ENCODE data around the gene PDIA4. TPM values are rescaled to one million over a fixed set of nuclear protein-coding genes. Genes with fewer than 3 reads are reported as not detected.

The PDIA4 gene
- total RNA-seq, 4 donors from 2014 or later = 57.1 to 100 (median 61.6) TPM

DNA sequence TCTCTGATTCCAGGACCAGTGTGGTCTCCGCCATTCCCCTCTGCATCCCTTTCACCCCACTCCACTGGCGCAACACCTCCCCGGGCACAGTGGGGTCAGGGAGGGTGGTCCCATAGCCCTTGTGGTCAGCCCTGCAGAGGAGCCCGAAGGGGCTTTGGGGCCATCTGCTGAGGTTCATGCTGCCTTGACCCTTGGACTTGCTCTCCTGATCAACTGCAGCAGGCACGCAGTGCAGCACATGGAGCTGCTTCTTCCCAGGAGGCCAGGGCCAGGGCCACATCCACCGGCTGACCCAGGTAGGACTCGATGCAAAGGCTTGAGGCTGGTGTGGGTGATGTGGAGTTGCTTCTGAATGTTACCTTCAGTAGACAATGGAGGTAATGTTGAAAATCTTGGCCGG, 35.1 kb downstream of the PDIA4 start:
- no peak for DNase-seq
- H3K36me3 ChIP-seq = no peaks in the 10 kb centered on the region
- no peaks in the 10 kb centered on the region for H3K27me3 ChIP-seq
- no peak overlapping the region for H3K27ac ChIP-seq
- no peaks in the 10 kb centered on the region for H3K9me3 ChIP-seq
- no peak overlapping the region for H3K4me3 ChIP-seq
- no peak for TF ChIP-seq POLR2A (IDR thresholded peaks at IDR 0.05)
- TF ChIP-seq CTCF (IDR thresholded peaks at IDR 0.05) = no peak
- H3K4me1 ChIP-seq = peaks cover 0 to 5% (median 0%) of the 10 kb centered on the region in 4 donors

DNA sequence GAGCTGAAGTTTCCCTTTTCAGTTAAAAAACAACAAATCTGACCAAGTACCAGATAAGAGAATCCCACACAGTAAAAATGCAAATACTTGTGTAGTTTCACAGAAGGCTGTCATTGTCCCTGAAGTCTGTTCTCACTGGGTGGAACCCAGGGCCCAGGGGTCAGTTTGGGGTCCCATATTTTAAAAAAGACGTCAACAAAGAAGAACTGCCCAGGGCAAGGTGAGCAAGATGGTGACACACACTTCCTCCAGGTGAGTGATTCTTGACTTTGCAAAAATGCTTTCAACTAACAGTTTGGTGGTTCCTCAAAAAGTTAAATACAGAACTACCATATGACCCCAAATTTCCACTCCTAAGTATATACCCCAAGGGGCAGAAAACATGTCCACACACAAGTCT, 36.8 kb downstream of the PDIA4 start:
- Histone ChIP-seq H3K27me3 (no peaks in the 10 kb centered on the region), H3K27ac (no peak overlapping the region), H3K9me3 (no peaks in the 10 kb centered on the region), H3K4me1 (peaks cover 0 to 9% (median 1%) of the 10 kb centered on the region in 4 donors), H3K4me3 (no peak overlapping the region), H3K36me3 (no peaks in the 10 kb centered on the region)
- TF ChIP-seq CTCF (IDR thresholded peaks at IDR 0.05) = no peak
- TF ChIP-seq POLR2A (IDR thresholded peaks at IDR 0.05) = no peak
- DNase-seq = no peak

DNA sequence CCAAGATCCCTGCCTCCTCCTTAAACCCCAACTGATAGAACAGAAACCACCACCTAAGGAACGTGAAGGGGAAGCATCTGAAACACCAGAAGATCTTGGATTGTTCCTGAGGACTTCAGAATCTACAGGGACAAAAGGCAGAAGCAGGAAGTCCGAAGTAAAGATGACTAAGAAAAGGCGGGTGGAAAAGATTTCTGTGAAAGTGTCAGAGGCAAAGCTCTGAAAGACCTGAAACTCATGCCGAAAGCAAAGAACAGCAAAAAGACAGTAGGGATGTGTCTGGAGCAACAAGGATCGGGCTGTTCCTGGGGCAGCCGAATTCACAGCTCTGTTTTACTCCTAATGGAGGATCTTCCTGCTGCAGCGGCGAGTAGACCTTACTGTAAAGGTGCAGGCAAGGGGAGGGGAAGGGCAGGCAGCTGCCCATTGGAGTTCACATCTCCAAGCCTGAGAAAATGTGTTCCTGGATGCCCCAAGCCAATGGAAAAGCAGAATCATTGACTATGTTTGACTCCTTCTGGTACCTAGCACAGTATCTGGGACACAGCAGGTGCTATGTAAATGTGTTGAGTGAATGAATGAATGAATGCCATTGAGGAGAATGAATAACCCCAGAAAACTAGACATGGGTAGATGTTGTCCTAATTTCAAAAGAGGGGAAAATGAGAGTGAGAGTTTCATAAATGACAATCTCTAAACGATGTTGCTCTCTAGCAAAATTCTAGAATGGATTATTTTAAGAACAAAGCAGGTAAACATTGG, 40.4 kb downstream of the PDIA4 start:
- H3K9me3 ChIP-seq = no peaks in the 10 kb centered on the region
- H3K27ac ChIP-seq = peak overlapping the region; percentile 70 to 81 (median 79)
- peak overlapping the region; percentile 58 to 62 (median 60) for H3K4me3 ChIP-seq
- TF ChIP-seq CTCF (IDR thresholded peaks at IDR 0.05) (no peak), POLR2A (IDR thresholded peaks at IDR 0.05) (no peak)
- H3K4me1 ChIP-seq = peaks cover 0 to 32% (median 7%) of the 10 kb centered on the region in 4 donors
- DNase-seq = peak in 1 of 3 donors; percentile 51
- H3K36me3 ChIP-seq = no peaks in the 10 kb centered on the region
- H3K27me3 ChIP-seq = no peaks in the 10 kb centered on the region

- peak in 1 of 6 experiments; percentile 14 for TF ChIP-seq CTCF (IDR thresholded peaks at IDR 0.05)
- peak in 1 of 2 donors; percentile 19 for TF ChIP-seq POLR2A (IDR thresholded peaks at IDR 0.05)
- Histone ChIP-seq H3K36me3 (no peaks in the 10 kb centered on the region), H3K27ac (peak overlapping the region; percentile 70 to 81 (median 79)), H3K9me3 (no peaks in the 10 kb centered on the region), H3K4me1 (peaks cover 0 to 38% (median 7%) of the 10 kb centered on the region in 4 donors), H3K27me3 (no peaks in the 10 kb centered on the region), H3K4me3 (peak overlapping the region; percentile 58 to 62 (median 60))
- peak; percentile 83 to 95 (median 87) for DNase-seq
Measured at GRCh38 chr7:148987010-148987750, 41.1 kb downstream of the PDIA4 start.

- no peak overlapping the region for H3K4me3 ChIP-seq
- no peaks in the 10 kb centered on the region for H3K36me3 ChIP-seq
- H3K9me3 ChIP-seq = no peaks in the 10 kb centered on the region
- TF ChIP-seq CTCF (IDR thresholded peaks at IDR 0.05) (no peak), POLR2A (IDR thresholded peaks at IDR 0.05) (no peak)
- no peaks in the 10 kb centered on the region for H3K27me3 ChIP-seq
- H3K27ac ChIP-seq = peak overlapping the region in 3 of 4 donors; percentile 70 to 81 (median 78)
- H3K4me1 ChIP-seq = peaks cover 0 to 38% (median 7%) of the 10 kb centered on the region in 4 donors
- DNase-seq = no peak
Measured at GRCh38 chr7:148986742-148987009, 41.6 kb downstream of the PDIA4 start.
